MM.1S (cell line): Measurements from ENCODE around the gene MCTP2.
A peak's percentile ranks its signal among the peaks of the same experiment; 100 is the strongest.

ENCODE experiments used
- DNase-seq: peaks from one replicate; pipeline ENCODE4 v3.0.0-alpha.2; 2015
- H2AFZ ChIP-seq: fragments of 300-600 bp; sonication (generic); 2 replicates; pipeline ENCODE4 v1.6.0; 2016; ENCODE audit warnings: antibody characterized with exemption, low read length
- H3F3A ChIP-seq: fragments of 300-600 bp; sonication (generic); 2 replicates; pipeline ENCODE4 v1.6.1; 2016; ENCODE audit warnings: mild to moderate bottlenecking, antibody characterized with exemption, low read length, moderate library complexity, mixed read lengths; ENCODE audit not compliant: insufficient read depth
- H3K27ac ChIP-seq: fragments of 300-600 bp; sonication (generic); 2 replicates; pipeline ENCODE4 v1.5.1; 2016; ENCODE audit warnings: mild to moderate bottlenecking, low read length
- H3K27me3 ChIP-seq: fragments of 300-600 bp; sonication (generic); replicated peaks from 2 replicates; pipeline ENCODE4 v1.6.0; 2016; ENCODE audit warnings: low read length; ENCODE audit not compliant: insufficient read depth
- H3K36me3 ChIP-seq: fragments of 300-600 bp; sonication (generic); replicated peaks from 2 replicates; pipeline ENCODE4 v1.6.1; 2016; ENCODE audit warnings: mild to moderate bottlenecking, low read length, mixed read lengths; ENCODE audit not compliant: insufficient read depth
- H3K4me1 ChIP-seq: fragments of 300-600 bp; sonication (generic); 2 replicates; pipeline ENCODE4 v1.6.1; 2016; ENCODE audit warnings: low read length, mixed read lengths
- H3K4me2 ChIP-seq: fragments of 300-600 bp; sonication (generic); 2 replicates; pipeline ENCODE4 v1.6.0; 2016; ENCODE audit warnings: low read depth, low read length
- H3K4me3 ChIP-seq: fragments of 300-600 bp; sonication (generic); 2 replicates; pipeline ENCODE4 v1.5.1; 2016; ENCODE audit warnings: low read length, mixed read lengths
- H3K79me2 ChIP-seq: fragments of 300-600 bp; sonication (generic); 2 replicates; pipeline ENCODE4 v1.6.1; 2016; ENCODE audit warnings: mixed run types, low read length, mixed read lengths
- H3K9ac ChIP-seq: fragments of 300-600 bp; sonication (generic); 2 replicates; pipeline ENCODE4 v1.6.1; 2016; ENCODE audit warnings: low read length, mixed read lengths
- H3K9me2 ChIP-seq: fragments of 300-600 bp; sonication (generic); replicated peaks from 2 replicates; pipeline ENCODE4 v1.6.1; 2016; ENCODE audit warnings: mild to moderate bottlenecking, low read length, mixed read lengths; ENCODE audit not compliant: insufficient read depth
- H3K9me3 ChIP-seq: fragments of 300-600 bp; sonication (generic); replicated peaks from 2 replicates; pipeline ENCODE4 v1.6.1; 2016; ENCODE audit warnings: mild to moderate bottlenecking, low read length, mixed read lengths; ENCODE audit not compliant: insufficient read depth
- H4K20me1 ChIP-seq: fragments of 300-600 bp; sonication (generic); 2 replicates; pipeline ENCODE4 v1.6.1; 2016; ENCODE audit warnings: mild to moderate bottlenecking, low read length, moderate library complexity, mixed read lengths; ENCODE audit not compliant: insufficient read depth
- CTCF ChIP-seq: fragments of 300-600 bp; sonication (generic); IDR thresholded peaks from 2 replicates; pipeline ENCODE4 v1.5.1; 2016; ENCODE audit warnings: antibody characterized with exemption, low read length, mixed read lengths
- EZH2 ChIP-seq: fragments of 300-600 bp; sonication (generic); optimal IDR thresholded peaks from 2 replicates; pipeline ENCODE3; 2017; ENCODE audit warnings: low read depth, mild to moderate bottlenecking, antibody characterized with exemption, low read length, mixed read lengths
- EZH2phosphoT487 ChIP-seq: fragments of 300-600 bp; sonication (generic); IDR thresholded peaks from 2 replicates; pipeline ENCODE4 v1.6.1; 2018; ENCODE audit warnings: antibody characterized with exemption, low read length

The MCTP2 gene

GRCh38 chr15:94252223-94252766 is 20.9 kb downstream of the MCTP2 start:
- no peak for DNase-seq
- no peak for TF ChIP-seq EZH2phosphoT487
- TF ChIP-seq CTCF = no peak
- no peak for TF ChIP-seq EZH2
- Histone ChIP-seq H3K4me3 (no peak overlapping the region), H4K20me1 (no peaks in the 10 kb centered on the region), H3K4me2 (no peak overlapping the region), H3K9me3 (no peaks in the 10 kb centered on the region), H3K9me2 (no peaks in the 10 kb centered on the region), H3F3A (no peaks in the 10 kb centered on the region), H3K79me2 (peaks cover 10% of the 10 kb centered on the region; the same call in 1 of the 2 replicates), H3K27me3 (no peaks in the 10 kb centered on the region), H2AFZ (no peak overlapping the region), H3K4me1 (peaks cover 10% of the 10 kb centered on the region), H3K9ac (no peak overlapping the region), H3K36me3 (no peaks in the 10 kb centered on the region), H3K27ac (no peak overlapping the region)

- Histone ChIP-seq H2AFZ (no peak overlapping the region), H3K4me3 (no peak overlapping the region), H3F3A (peaks cover 3% of the 10 kb centered on the region; the same call in 1 of the 2 replicates), H3K4me1 (peaks cover 14% of the 10 kb centered on the region), H3K79me2 (peaks cover 6% of the 10 kb centered on the region; the same call in 1 of the 2 replicates), H3K27me3 (no peaks in the 10 kb centered on the region), H3K9ac (no peak overlapping the region), H3K4me2 (peak overlapping the region; percentile 12; the same call in 1 of the 2 replicates), H3K9me3 (no peaks in the 10 kb centered on the region), H3K9me2 (no peaks in the 10 kb centered on the region), H3K27ac (no peak overlapping the region), H3K36me3 (no peaks in the 10 kb centered on the region), H4K20me1 (no peaks in the 10 kb centered on the region)
- TF ChIP-seq CTCF = no peak
- no peak for TF ChIP-seq EZH2phosphoT487
- no peak for TF ChIP-seq EZH2
- DNase-seq = no peak
Measured at GRCh38 chr15:94252906-94253491, 21.6 kb downstream of the MCTP2 start.

GRCh38 chr15:94253742-94254141 is 22.4 kb downstream of the MCTP2 start:
- no peaks in the 10 kb centered on the region for H4K20me1 ChIP-seq
- H3K36me3 ChIP-seq = no peaks in the 10 kb centered on the region
- peaks cover 6% of the 10 kb centered on the region; the same call in 1 of the 2 replicates for H3K79me2 ChIP-seq
- peak; percentile 61 for DNase-seq
- H3K4me2 ChIP-seq = peak overlapping the region; percentile 12; the same call in 1 of the 2 replicates
- peaks cover 5% of the 10 kb centered on the region; the same call in 1 of the 2 replicates for H3F3A ChIP-seq
- no peak overlapping the region for H2AFZ ChIP-seq
- H3K27me3 ChIP-seq = no peaks in the 10 kb centered on the region
- H3K4me3 ChIP-seq = no peak overlapping the region
- TF ChIP-seq EZH2phosphoT487 (no peak), CTCF (no peak), EZH2 (no peak)
- H3K9ac ChIP-seq = no peak overlapping the region
- no peaks in the 10 kb centered on the region for H3K9me2 ChIP-seq
- H3K9me3 ChIP-seq = no peaks in the 10 kb centered on the region
- H3K4me1 ChIP-seq = peaks cover 20% of the 10 kb centered on the region
- no peak overlapping the region for H3K27ac ChIP-seq
